Naive B cell (primary cell): ENCODE data around the gene CHST11. TPM values are rescaled to one million over a fixed set of nuclear protein-coding genes. Genes with fewer than 3 reads are reported as not detected.

Source experiments
- ATAC-seq, 2 donors: fragments of 150-1000 bp; cut with Tn5 transposase; 2 replicates each; pipeline ENCODE4 v1.10.0; 2021; ENCODE audit warnings: low read depth in 2 of 2, mild to moderate bottlenecking in 2 of 2, moderate library complexity in 2 of 2
- DNase-seq: peaks from one replicate; pipeline ENCODE4 v3.0.0; 2022
- H3K27ac Mint-ChIP-seq, 6 donors: one replicate each; pipeline ENCODE4 v1.8.0; 2020 to 2022; ENCODE audit warnings: mild to moderate bottlenecking in 6 of 6, mixed read lengths in 6 of 6, moderate library complexity in 5 of 6, inconsistent platforms in 2 of 6
- H3K27me3 Mint-ChIP-seq, 3 donors: one replicate each; pipeline ENCODE4 v1.8.0; 2021 to 2022; ENCODE audit warnings: mixed read lengths in 3 of 3, mild to moderate bottlenecking in 1 of 3
- H3K36me3 Mint-ChIP-seq, 2 donors: one replicate each; pipeline ENCODE4 v1.8.0; 2020 to 2022; ENCODE audit warnings: mixed read lengths in 2 of 2, inconsistent platforms in 1 of 2, mild to moderate bottlenecking in 1 of 2
- H3K4me1 Mint-ChIP-seq, 3 donors: one replicate each; pipeline ENCODE4 v1.8.0; 2020 to 2022; ENCODE audit warnings: mixed read lengths in 3 of 3, inconsistent platforms in 1 of 3, mild to moderate bottlenecking in 1 of 3, moderate library complexity in 1 of 3
- H3K4me3 Mint-ChIP-seq, 8 donors: one replicate each; pipeline ENCODE4 v1.8.0; 2020 to 2022; ENCODE audit warnings: mild to moderate bottlenecking in 8 of 8, mixed read lengths in 8 of 8, moderate library complexity in 8 of 8, inconsistent platforms in 2 of 8
- H3K9me3 Mint-ChIP-seq, 7 donors: one replicate each; pipeline ENCODE4 v1.8.0; 2020 to 2022; ENCODE audit warnings: mixed read lengths in 7 of 7, mild to moderate bottlenecking in 5 of 7, inconsistent platforms in 2 of 7, moderate library complexity in 1 of 7
- polyA plus RNA-seq, 6 donors: library from polyadenylated mRNA; unstranded; fragments of 300-500 nt; fragmentation: Illumina TruSeq; gene quantifications; one replicate each; pipeline ENCODE4 v1.2.3, GENCODE V29; 2021; ENCODE audit warnings: low read depth in 6 of 6

CHST11 gene
- polyA plus RNA-seq, 6 donors from 2014 or later, result 39.8 to 63.6 (median 58.6) TPM

DNA sequence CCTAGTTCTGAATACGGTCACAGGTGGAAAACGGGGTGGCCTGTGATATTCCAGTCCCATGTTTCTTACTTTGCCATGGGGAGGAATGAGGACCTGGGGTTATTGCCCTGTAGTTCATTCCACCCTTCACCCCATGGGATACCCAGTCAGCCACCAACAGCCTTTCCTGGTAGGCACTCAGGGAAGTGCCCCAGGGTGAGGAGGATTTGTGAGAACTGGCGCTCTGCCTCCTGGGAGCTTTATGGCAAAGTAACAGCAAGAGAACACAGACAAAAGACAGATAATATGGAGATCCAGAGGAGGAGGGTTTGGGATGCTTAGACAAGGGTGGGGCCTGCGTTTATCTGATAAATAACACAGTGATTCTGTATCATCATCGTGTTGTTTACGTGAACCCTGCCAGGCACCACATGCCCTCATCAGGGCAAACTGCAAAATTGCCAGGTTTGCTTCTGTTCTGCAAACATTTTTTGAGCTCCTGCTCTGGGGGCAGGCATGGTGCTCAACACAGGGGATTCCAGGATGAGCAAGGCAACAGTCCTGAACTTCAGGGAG, 277.9 kb downstream of the CHST11 start:
- Mint-ChIP-seq H3K4me1 (peaks cover 47 to 73% (median 70%) of the 10 kb centered on the region in 3 donors), H3K36me3 (no peaks in the 10 kb centered on the region), H3K9me3 (no peaks in the 10 kb centered on the region), H3K4me3 (no peak overlapping the region), H3K27ac (peak overlapping the region in 4 of 6 donors; percentile 26 to 93 (median 64)), H3K27me3 (no peaks in the 10 kb centered on the region)
- no peak for ATAC-seq
- DNase-seq, result no peak

DNA sequence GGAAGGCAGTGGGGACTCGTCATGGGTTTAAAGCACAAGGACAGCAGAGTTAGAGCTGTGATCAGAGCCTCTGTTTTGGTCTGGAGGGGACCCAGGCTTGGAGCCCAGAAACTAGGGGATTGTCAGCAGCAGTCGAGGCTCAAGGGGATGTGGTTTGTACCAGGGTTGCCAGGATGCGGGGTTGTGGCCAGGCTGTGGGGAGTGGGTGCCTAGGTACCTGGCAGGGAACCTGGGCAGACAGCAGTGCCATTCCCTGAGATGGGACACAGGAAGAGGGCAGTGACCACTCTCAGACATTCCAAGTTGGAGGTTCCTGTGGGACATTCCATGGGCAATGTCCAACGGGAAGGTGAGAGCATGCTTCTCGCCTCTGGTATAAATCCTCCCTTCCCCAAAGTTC, 279.1 kb downstream of the CHST11 start:
- H3K4me1 Mint-ChIP-seq, result peaks cover 55 to 82% (median 71%) of the 10 kb centered on the region in 3 donors
- no peak for DNase-seq
- peak overlapping the region; percentile 50 to 90 (median 77) for H3K27ac Mint-ChIP-seq
- ATAC-seq, result no peak
- H3K36me3 Mint-ChIP-seq, result no peaks in the 10 kb centered on the region
- H3K27me3 Mint-ChIP-seq, result no peaks in the 10 kb centered on the region
- peak overlapping the region in 1 of 8 donors; percentile 17 for H3K4me3 Mint-ChIP-seq
- H3K9me3 Mint-ChIP-seq, result no peaks in the 10 kb centered on the region

DNA sequence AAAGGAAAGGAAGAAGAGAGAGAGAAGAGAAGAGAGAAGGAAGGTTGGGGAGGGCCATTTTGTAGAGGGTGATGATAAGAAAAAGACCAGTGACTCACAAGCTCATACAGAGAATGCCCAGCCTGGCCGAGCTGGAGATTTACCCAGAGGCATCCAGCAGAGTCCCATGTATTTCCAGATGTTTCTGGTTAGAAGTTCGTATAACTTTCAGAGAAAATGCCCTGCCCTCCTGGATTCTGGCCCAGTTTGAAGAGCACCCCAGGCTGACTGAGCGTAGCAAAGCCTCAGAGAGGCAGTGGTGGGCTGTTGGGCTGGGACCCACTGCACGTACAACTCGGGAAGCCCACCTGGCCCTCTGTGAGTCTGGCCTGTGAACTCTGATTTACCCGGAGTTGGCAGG, 279.6 kb downstream of the CHST11 start:
- ATAC-seq (no peak), DNase-seq (no peak)
- Mint-ChIP-seq H3K4me3 (peak overlapping the region in 2 of 8 donors; percentile 17 to 66), H3K27me3 (no peaks in the 10 kb centered on the region), H3K4me1 (peaks cover 57 to 83% (median 76%) of the 10 kb centered on the region in 3 donors), H3K27ac (peak overlapping the region in 5 of 6 donors; percentile 50 to 90 (median 80)), H3K9me3 (no peaks in the 10 kb centered on the region), H3K36me3 (peaks cover 0 to 4% of the 10 kb centered on the region in 2 donors)

DNA sequence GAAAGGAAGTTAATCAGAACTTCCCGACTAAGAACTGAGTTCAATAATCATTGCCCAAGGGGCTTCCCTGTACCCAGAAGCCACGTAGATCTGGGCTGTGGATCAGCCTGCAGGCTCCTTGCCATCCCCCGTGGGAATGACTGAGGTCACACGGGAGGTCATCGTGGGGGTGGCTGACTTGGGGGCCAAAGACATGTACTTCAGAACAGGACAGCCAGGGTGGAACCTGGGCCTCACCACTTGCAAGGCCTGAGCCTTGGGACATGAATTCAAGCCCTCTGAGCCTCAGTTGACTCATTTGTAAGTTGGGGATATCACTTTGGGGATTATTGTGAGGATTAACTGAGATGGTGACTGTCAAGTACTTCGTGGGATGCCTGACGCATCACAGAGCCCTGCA, 280.4 kb downstream of the CHST11 start:
- Mint-ChIP-seq H3K9me3 (no peaks in the 10 kb centered on the region), H3K27ac (peak overlapping the region in 5 of 6 donors; percentile 69 to 97 (median 89)), H3K4me3 (peak overlapping the region in 5 of 8 donors; percentile 32 to 84 (median 70)), H3K4me1 (peaks cover 64 to 91% (median 82%) of the 10 kb centered on the region in 3 donors), H3K27me3 (no peaks in the 10 kb centered on the region), H3K36me3 (peaks cover 0 to 4% of the 10 kb centered on the region in 2 donors)
- DNase-seq, result no peak
- ATAC-seq, result no peak

GRCh38 chr12:104737791-104738301, 281.1 kb downstream of the CHST11 start:
- no peaks in the 10 kb centered on the region for H3K9me3 Mint-ChIP-seq
- ATAC-seq, result no peak
- H3K4me3 Mint-ChIP-seq, result peak overlapping the region in 6 of 8 donors; percentile 52 to 84 (median 72)
- H3K27ac Mint-ChIP-seq, result peak overlapping the region; percentile 87 to 97 (median 94)
- H3K27me3 Mint-ChIP-seq, result no peaks in the 10 kb centered on the region
- peaks cover 69 to 94% (median 83%) of the 10 kb centered on the region in 3 donors for H3K4me1 Mint-ChIP-seq
- no peak for DNase-seq
- H3K36me3 Mint-ChIP-seq, result peaks cover 0 to 4% of the 10 kb centered on the region in 2 donors

- H3K9me3 Mint-ChIP-seq, result no peaks in the 10 kb centered on the region
- H3K4me1 Mint-ChIP-seq, result peaks cover 74 to 97% (median 85%) of the 10 kb centered on the region in 3 donors
- peak overlapping the region in 5 of 8 donors; percentile 38 to 84 (median 71) for H3K4me3 Mint-ChIP-seq
- ATAC-seq (no peak), DNase-seq (no peak)
- H3K27ac Mint-ChIP-seq, result peak overlapping the region; percentile 17 to 97 (median 96)
- H3K27me3 Mint-ChIP-seq, result no peaks in the 10 kb centered on the region
- peaks cover 0 to 4% of the 10 kb centered on the region in 2 donors for H3K36me3 Mint-ChIP-seq
Observed at GRCh38 chr12:104738331-104738730, 281.6 kb downstream of the CHST11 start.

GRCh38 chr12:104738776-104739642, 282.3 kb downstream of the CHST11 start:
- peaks cover 79 to 99% (median 92%) of the 10 kb centered on the region in 3 donors for H3K4me1 Mint-ChIP-seq
- H3K27me3 Mint-ChIP-seq, result no peaks in the 10 kb centered on the region
- peaks cover 0 to 5% (median 0%) of the 10 kb centered on the region in 7 donors for H3K9me3 Mint-ChIP-seq
- peak overlapping the region; percentile 17 to 97 (median 93) for H3K27ac Mint-ChIP-seq
- H3K4me3 Mint-ChIP-seq, result peak overlapping the region in 5 of 8 donors; percentile 0 to 80 (median 45)
- no peak for ATAC-seq
- H3K36me3 Mint-ChIP-seq, result peaks cover 0 to 4% of the 10 kb centered on the region in 2 donors
- DNase-seq, result no peak

DNA sequence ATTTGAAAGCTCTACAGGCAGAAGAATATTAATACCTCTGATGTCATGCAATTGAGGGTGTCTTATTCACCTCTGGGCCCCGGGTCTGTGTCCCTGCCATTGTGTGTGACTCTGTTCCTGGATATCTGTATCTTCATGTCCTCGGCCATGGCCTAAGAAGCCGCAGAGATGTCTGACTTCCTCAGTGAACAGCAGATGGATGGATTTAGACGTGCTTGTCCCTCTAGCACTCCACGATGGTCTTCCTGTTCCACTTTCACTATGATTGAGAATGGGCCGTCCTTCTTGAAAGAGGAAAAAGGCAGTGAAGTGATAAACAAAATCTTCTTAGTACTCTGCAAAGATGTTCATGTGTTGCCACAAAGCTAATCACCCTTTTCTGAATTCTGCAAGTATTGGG, 283.9 kb downstream of the CHST11 start:
- peaks cover 0 to 4% of the 10 kb centered on the region in 2 donors for H3K36me3 Mint-ChIP-seq
- no peaks in the 10 kb centered on the region for H3K27me3 Mint-ChIP-seq
- ATAC-seq (peak; percentile 89 to 95), DNase-seq (peak; percentile 73)
- peak overlapping the region; percentile 41 to 82 (median 77) for H3K4me3 Mint-ChIP-seq
- H3K27ac Mint-ChIP-seq, result peak overlapping the region; percentile 44 to 99 (median 96)
- H3K4me1 Mint-ChIP-seq, result peaks cover 72 to 98% (median 94%) of the 10 kb centered on the region in 3 donors
- H3K9me3 Mint-ChIP-seq, result peaks cover 0 to 10% (median 0%) of the 10 kb centered on the region in 7 donors

DNA sequence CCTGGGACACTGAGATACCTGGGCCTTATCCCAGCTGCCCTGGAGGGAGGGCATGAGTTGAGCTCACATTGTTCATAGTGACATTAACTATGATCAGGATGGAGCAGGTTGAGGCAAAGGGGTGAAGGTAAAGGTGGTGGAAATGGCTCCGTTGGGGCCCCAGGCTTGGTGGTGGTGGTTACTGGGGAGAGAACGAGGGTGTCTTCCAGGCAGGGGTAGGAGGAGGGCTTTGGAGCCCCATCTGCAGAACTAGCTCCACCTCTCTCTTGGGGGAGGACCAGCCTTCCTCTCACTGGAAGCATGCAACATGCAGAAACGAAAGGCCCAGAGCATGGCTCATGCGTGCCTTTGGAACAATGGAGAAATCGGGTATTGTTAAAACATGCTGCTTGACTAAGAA, 284.3 kb downstream of the CHST11 start:
- DNase-seq (no peak), ATAC-seq (peak; percentile 4 to 11)
- Mint-ChIP-seq H3K9me3 (peaks cover 0 to 10% (median 0%) of the 10 kb centered on the region in 7 donors), H3K36me3 (peaks cover 0 to 4% of the 10 kb centered on the region in 2 donors), H3K4me1 (peaks cover 71 to 98% (median 94%) of the 10 kb centered on the region in 3 donors), H3K27ac (peak overlapping the region; percentile 44 to 99 (median 96)), H3K4me3 (peak overlapping the region; percentile 41 to 82 (median 77)), H3K27me3 (no peaks in the 10 kb centered on the region)

DNA sequence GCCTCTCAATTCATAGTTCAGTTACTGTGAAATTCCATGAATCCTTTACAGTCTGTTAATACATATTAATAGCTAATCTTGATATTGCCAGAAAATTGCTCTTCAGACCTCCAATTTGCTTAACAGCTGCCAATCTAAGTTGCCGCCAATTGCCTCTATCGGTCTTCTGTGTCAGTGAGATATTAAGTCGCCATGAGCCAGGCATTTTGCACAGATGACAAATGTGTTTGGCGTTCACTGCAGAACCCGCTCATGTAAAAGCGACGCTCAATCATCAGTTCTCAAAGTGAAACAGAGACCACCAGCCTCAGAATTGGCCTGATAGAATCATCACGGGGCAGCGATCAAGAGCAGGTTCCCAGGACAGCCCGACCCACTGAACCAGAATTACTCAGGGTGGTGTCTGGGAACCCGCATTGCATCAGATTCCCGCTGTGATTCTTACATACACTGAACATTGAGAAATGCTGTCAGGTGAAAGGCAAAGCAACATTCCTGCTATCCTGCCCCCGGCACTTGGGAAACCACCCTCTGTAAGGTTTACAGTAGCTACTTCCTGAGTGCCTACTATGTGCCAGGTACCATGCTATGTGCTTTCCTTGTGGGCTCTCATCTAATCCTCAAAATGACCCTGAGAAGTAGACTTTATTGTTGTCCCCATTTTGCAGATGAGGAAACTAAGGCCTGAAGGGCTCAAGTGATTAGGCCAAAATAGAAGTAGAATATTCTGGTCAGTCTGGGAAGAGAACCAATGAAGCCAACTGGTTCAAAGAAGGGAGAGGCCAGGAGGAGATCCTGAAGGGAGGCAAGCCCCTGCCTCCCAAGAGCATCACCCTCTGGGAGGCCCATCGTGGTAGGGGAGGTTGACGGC, 285.0 kb downstream of the CHST11 start:
- H3K36me3 Mint-ChIP-seq, result peaks cover 0 to 4% of the 10 kb centered on the region in 2 donors
- ATAC-seq, result no peak
- DNase-seq, result no peak
- H3K4me1 Mint-ChIP-seq, result peaks cover 75 to 98% (median 94%) of the 10 kb centered on the region in 3 donors
- peaks cover 0 to 10% (median 0%) of the 10 kb centered on the region in 7 donors for H3K9me3 Mint-ChIP-seq
- no peaks in the 10 kb centered on the region for H3K27me3 Mint-ChIP-seq
- peak overlapping the region in 5 of 8 donors; percentile 74 to 82 (median 79) for H3K4me3 Mint-ChIP-seq
- H3K27ac Mint-ChIP-seq, result peak overlapping the region in 5 of 6 donors; percentile 46 to 99 (median 90)

- Mint-ChIP-seq H3K4me3 (peak overlapping the region in 5 of 8 donors; percentile 29 to 78 (median 58)), H3K36me3 (peaks cover 0 to 4% of the 10 kb centered on the region in 2 donors), H3K4me1 (peaks cover 70 to 98% (median 94%) of the 10 kb centered on the region in 3 donors), H3K27ac (peak overlapping the region; percentile 49 to 90 (median 74)), H3K27me3 (no peaks in the 10 kb centered on the region), H3K9me3 (peaks cover 0 to 10% (median 0%) of the 10 kb centered on the region in 7 donors)
- ATAC-seq (no peak), DNase-seq (no peak)
Observed at GRCh38 chr12:104742551-104743201, 285.9 kb downstream of the CHST11 start.

GRCh38 chr12:104743202-104743580, 286.4 kb downstream of the CHST11 start:
- no peaks in the 10 kb centered on the region for H3K27me3 Mint-ChIP-seq
- H3K4me3 Mint-ChIP-seq, result peak overlapping the region in 6 of 8 donors; percentile 1 to 77 (median 42)
- peaks cover 0 to 10% (median 0%) of the 10 kb centered on the region in 7 donors for H3K9me3 Mint-ChIP-seq
- ATAC-seq (peak; percentile 20 to 21), DNase-seq (no peak)
- H3K27ac Mint-ChIP-seq, result peak overlapping the region in 4 of 6 donors; percentile 29 to 97 (median 81)
- H3K36me3 Mint-ChIP-seq, result peaks cover 0 to 4% of the 10 kb centered on the region in 2 donors
- H3K4me1 Mint-ChIP-seq, result peaks cover 66 to 97% (median 94%) of the 10 kb centered on the region in 3 donors
